Parathyroid adenoma (tissue), 2 donors: ENCODE measurements around the gene NUDT1.
A peak's percentile ranks its signal among the peaks of the same experiment; 100 is the strongest.

Experiments
- H2AFZ ChIP-seq: fragments of 300-600 bp; sonication (generic); one replicate; pipeline ENCODE4 v1.7.0; 2017; ENCODE audit warnings: antibody characterized with exemption, mild to moderate bottlenecking
- H3K27ac ChIP-seq: fragments of 300-600 bp; sonication (generic); one replicate; pipeline ENCODE4 v1.7.0; 2017
- H3K27me3 ChIP-seq: fragments of 300-600 bp; sonication (generic); one replicate; pipeline ENCODE4 v1.7.0; 2017; ENCODE audit warnings: low read length; ENCODE audit not compliant: control insufficient read depth, insufficient read depth
- H3K36me3 ChIP-seq: fragments of 300-600 bp; sonication (generic); one replicate; pipeline ENCODE4 v1.7.0; 2017; ENCODE audit warnings: low read length; ENCODE audit not compliant: control insufficient read depth, insufficient read depth
- H3K4me1 ChIP-seq: fragments of 300-600 bp; sonication (generic); one replicate; pipeline ENCODE4 v1.7.0; 2017; ENCODE audit warnings: control low read depth
- H3K4me2 ChIP-seq: fragments of 300-600 bp; sonication (generic); one replicate; pipeline ENCODE4 v1.7.0; 2017; ENCODE audit warnings: low read length
- H3K4me3 ChIP-seq: fragments of 300-600 bp; sonication (generic); one replicate; pipeline ENCODE4 v1.7.0; 2017; ENCODE audit warnings: low read depth, low read length
- H3K79me2 ChIP-seq: fragments of 300-600 bp; sonication (generic); one replicate; pipeline ENCODE4 v1.7.0; 2017; ENCODE audit warnings: control low read depth
- H3K9ac ChIP-seq: fragments of 300-600 bp; sonication (generic); one replicate; pipeline ENCODE4 v1.7.0; 2017; ENCODE audit warnings: mild to moderate bottlenecking
- H3K9me3 ChIP-seq: fragments of 300-600 bp; sonication (generic); one replicate; pipeline ENCODE4 v1.7.0; 2017; ENCODE audit warnings: low read length; ENCODE audit not compliant: control insufficient read depth
- CTCF ChIP-seq: fragments of 300-600 bp; sonication (generic); IDR thresholded peaks from one replicate; pipeline ENCODE4 v1.7.0; 2017; ENCODE audit warnings: antibody characterized with exemption, mild to moderate bottlenecking
- donor health status: primary hyperparathyroidism.

Gene NUDT1

DNA sequence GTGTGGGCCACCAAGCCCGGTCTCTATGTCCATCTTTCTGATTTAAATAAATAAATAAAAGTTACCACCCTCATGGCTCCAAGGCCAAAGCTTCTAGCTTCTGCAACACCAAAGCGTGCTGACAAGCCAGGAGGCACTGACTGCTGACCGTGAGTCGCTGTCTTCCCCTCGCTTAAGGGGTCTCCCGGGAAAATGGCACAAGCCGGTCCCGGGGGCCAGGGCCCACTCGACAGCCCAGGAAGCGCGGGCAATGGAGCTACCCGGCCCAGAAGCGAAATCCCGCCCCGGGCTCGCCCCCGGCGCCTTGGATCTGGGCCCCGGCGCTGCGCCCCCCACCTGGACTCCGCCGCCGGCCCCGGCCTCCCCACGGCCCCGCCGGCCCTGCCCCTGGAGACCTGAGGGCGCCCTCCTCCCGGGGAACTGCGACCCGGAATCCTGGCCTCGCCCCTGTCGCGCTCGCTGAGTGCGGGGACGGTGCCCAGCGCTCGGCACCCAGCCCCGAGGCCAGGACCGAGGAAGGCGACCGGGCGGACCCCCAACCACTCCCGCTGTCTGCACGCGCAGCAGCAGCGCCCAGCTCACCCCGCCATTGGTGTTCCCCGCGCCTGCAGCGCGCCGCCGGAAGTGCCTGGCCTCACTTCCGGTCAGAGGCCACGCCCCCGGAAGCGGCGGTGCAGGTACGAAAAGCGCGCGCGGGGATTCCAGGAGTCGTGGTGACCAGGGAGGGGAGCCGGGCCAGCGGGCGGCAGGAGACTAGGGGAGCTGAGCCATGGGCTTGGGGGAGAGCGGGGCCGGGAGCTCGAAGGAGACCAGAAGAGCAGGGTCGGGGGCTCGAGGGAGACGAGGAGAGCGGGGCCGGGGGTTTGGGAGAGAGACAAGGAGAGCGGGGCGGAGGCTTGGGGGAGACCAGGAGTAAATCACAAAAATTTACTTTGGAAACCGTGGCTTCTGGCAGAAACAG is at the start of gene NUDT1, which contains the start of gene MRM2:
Gene NUDT1 (plus strand): TSS at position 647 of the 961 bp plus-strand sequence. CDS start 2,349 bp downstream, outside the sequence.
Gene MRM2 (minus strand): TSS at position 626 of the 961 bp plus-strand sequence. CDS start 36 bp downstream, at position 590.
- Histone ChIP-seq H3K4me3 (peak within 1 kb of the TSS; percentile 86), H3K4me1 (peaks cover 4% of the 10 kb centered on the region), H3K27me3 (no peaks in the 10 kb centered on the region), H2AFZ (peak within 1 kb of the TSS; percentile 98), H3K4me2 (peak within 1 kb of the TSS; percentile 91), H3K79me2 (peaks cover 6% of the 10 kb centered on the region), H3K9ac (peak within 1 kb of the TSS; percentile 31), H3K9me3 (no peaks in the 10 kb centered on the region), H3K36me3 (no peaks in the 10 kb centered on the region), H3K27ac (no peak within 1 kb of the TSS)
- TF ChIP-seq CTCF = peak; percentile 10

DNA sequence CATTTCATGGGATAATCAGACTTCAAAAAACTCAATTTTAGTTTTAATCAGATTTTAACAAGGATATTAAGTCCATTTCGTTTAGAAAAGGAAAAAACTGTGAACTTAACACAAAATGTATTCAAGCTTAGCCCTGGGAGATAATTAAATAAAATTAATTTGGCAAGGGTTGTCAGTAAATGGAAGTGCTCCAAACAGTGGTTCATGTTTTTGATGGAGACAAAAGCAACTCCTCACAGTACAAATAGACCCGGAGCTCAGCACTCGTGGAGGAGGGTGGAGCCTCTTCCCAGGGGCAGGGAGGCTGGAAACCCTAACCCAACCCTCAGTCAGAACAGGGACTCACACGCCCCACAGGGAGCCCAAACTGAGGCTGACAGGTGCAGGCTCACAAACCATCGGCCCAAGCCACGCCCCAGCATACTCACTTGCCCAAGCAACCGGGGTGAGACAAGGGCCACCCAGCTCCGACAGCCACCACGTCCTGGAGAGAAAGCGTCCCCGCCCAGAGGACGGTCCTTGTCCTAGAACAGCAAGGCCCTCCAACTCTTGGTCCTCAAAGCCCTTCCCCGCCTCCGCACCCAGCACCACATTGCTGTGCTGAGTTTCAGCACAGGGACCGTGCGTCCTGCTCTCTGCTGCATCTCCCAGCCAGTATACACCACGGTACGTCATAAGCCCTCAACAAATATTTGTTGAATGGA is 49.0 kb upstream of the NUDT1 start:
- H3K4me1 ChIP-seq = no peaks in the 10 kb centered on the region
- no peaks in the 10 kb centered on the region for H3K9me3 ChIP-seq
- H3K4me3 ChIP-seq = no peak overlapping the region
- no peak overlapping the region for H3K27ac ChIP-seq
- H3K9ac ChIP-seq = no peak overlapping the region
- no peaks in the 10 kb centered on the region for H3K79me2 ChIP-seq
- H2AFZ ChIP-seq = no peak overlapping the region
- H3K27me3 ChIP-seq = no peaks in the 10 kb centered on the region
- no peak overlapping the region for H3K4me2 ChIP-seq
- H3K36me3 ChIP-seq = no peaks in the 10 kb centered on the region
- TF ChIP-seq CTCF = no peak

- H3K4me3 ChIP-seq = no peak overlapping the region
- no peaks in the 10 kb centered on the region for H3K79me2 ChIP-seq
- TF ChIP-seq CTCF = no peak
- no peak overlapping the region for H2AFZ ChIP-seq
- no peaks in the 10 kb centered on the region for H3K4me1 ChIP-seq
- no peak overlapping the region for H3K4me2 ChIP-seq
- no peak overlapping the region for H3K9ac ChIP-seq
- H3K9me3 ChIP-seq = no peaks in the 10 kb centered on the region
- no peaks in the 10 kb centered on the region for H3K36me3 ChIP-seq
- H3K27ac ChIP-seq = no peak overlapping the region
- H3K27me3 ChIP-seq = no peaks in the 10 kb centered on the region
These were observed 48.3 kb upstream of the NUDT1 start for GRCh38 chr7:2193575-2194305.

GRCh38 chr7:2195400-2196246 is 46.4 kb upstream of the NUDT1 start:
- Histone ChIP-seq H3K36me3 (no peaks in the 10 kb centered on the region), H3K27me3 (no peaks in the 10 kb centered on the region), H2AFZ (no peak overlapping the region), H3K9me3 (no peaks in the 10 kb centered on the region), H3K4me1 (no peaks in the 10 kb centered on the region), H3K4me2 (no peak overlapping the region), H3K79me2 (peaks cover 2% of the 10 kb centered on the region), H3K4me3 (no peak overlapping the region), H3K9ac (no peak overlapping the region), H3K27ac (no peak overlapping the region)
- no peak for TF ChIP-seq CTCF
